Measurements from ENCODE around the gene DISC1. TPM values are rescaled to one million over a fixed set of nuclear protein-coding genes. Genes with fewer than 3 reads are reported as not detected.

DISC1 gene
- total RNA-seq, 2 experiments from 2014 or later: 4.4 to 14.4 TPM

Other genes with a start within 250 kb of the DISC1 start
- 10 to 100 TPM; 22.3 to 30.1 TPM for gene EGLN1, start 204.5 kb upstream of the DISC1 start, total RNA-seq
- 10 to 100 TPM; 28.3 to 38.0 TPM for gene TSNAX, start 98.1 kb upstream of the DISC1 start, total RNA-seq